ENCODE data around the gene ATP2C2.

ATP2C2 gene

DNA sequence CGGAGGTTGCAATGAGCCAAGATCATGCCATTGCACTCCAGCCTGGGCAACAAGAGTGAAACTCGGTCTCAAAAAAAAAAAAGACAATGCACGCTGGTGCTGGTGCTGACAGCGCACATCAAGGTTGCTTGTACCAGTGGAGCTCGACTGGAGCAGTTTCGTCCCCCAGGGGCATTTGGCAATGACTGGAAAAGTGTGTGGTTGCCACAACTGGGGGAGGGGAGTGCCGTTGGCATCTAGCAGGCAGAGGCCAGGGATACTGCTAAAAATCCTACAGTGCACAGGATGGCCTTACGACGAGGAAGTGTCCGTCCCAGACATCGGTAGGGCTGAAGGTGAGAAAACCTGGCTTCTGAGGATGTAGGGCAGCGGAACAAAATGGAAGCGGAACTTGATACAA, 133.7 kb downstream of the ATP2C2 start:
- H3K4me2 ChIP-seq (ENCODE audit: low read length), result no peak overlapping the region
- H2AFZ ChIP-seq (ENCODE audit: low read length), result no peak overlapping the region
- no peaks in the 10 kb centered on the region for H3K27me3 ChIP-seq (ENCODE audit: insufficient read depth, low read length)
- no peaks in the 10 kb centered on the region for H4K20me1 ChIP-seq (ENCODE audit: insufficient read depth, low read length)
- H3K9ac ChIP-seq (ENCODE audit: low read length), result no peak overlapping the region
- H3K4me1 ChIP-seq (ENCODE audit: insufficient read depth, low read length, severe bottlenecking), result peaks cover 26% of the 10 kb centered on the region
- H3K9me2 ChIP-seq (ENCODE audit: low read depth, low read length), result no peaks in the 10 kb centered on the region
- H3K27ac ChIP-seq (ENCODE audit: low read depth, low read length, poor library complexity, severe bottlenecking), result no peak overlapping the region
- H3K9me3 ChIP-seq (ENCODE audit: low read length), result no peaks in the 10 kb centered on the region
- no peak overlapping the region for H3K4me3 ChIP-seq (ENCODE audit: low read depth, low read length, poor library complexity, severe bottlenecking)
- TF ChIP-seq, protein P1, sequence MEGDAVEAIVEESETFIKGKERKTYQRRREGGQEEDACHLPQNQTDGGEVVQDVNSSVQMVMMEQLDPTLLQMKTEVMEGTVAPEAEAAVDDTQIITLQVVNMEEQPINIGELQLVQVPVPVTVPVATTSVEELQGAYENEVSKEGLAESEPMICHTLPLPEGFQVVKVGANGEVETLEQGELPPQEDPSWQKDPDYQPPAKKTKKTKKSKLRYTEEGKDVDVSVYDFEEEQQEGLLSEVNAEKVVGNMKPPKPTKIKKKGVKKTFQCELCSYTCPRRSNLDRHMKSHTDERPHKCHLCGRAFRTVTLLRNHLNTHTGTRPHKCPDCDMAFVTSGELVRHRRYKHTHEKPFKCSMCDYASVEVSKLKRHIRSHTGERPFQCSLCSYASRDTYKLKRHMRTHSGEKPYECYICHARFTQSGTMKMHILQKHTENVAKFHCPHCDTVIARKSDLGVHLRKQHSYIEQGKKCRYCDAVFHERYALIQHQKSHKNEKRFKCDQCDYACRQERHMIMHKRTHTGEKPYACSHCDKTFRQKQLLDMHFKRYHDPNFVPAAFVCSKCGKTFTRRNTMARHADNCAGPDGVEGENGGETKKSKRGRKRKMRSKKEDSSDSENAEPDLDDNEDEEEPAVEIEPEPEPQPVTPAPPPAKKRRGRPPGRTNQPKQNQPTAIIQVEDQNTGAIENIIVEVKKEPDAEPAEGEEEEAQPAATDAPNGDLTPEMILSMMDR (IDR thresholded peaks at IDR 0.05; ENCODE audit: low read length), result no peak
- no peak for TF ChIP-seq EZH2 (IDR thresholded peaks at IDR 0.05; ENCODE audit: borderline replicate concordance, low read length)
- H3K79me2 ChIP-seq (ENCODE audit: insufficient read depth, low read length), result no peaks in the 10 kb centered on the region
- 0 out of 2 replicates have a peak, but pooled peaks cover 4% of the 10 kb centered on the region for H3F3A ChIP-seq (ENCODE audit: insufficient read depth, low read length)
- no peaks in the 10 kb centered on the region for H3K36me3 ChIP-seq (ENCODE audit: insufficient read depth, low read length)

DNA sequence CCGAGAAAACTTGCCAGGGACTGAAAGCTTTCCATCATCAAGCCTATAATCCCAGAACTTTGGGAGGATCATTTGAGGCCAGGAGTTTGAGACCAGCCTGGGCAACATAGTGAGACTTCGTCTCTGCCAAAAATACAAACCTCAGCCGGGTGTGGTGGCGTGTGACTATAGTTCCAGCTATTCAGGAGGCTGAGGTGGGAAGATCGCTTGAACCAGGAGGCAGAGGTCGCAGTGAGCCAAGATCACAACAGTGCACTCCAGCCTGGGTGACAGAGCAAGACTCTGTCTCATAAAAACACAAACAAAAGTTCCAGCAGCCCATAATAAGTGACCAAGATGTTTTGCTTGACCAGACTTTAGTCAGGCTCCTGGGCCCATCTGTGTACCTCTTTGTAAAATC, 134.2 kb downstream of the ATP2C2 start:
- no peaks in the 10 kb centered on the region for H3K9me3 ChIP-seq (ENCODE audit: low read length)
- H3K36me3 ChIP-seq (ENCODE audit: insufficient read depth, low read length), result no peaks in the 10 kb centered on the region
- H3K9me2 ChIP-seq (ENCODE audit: low read depth, low read length), result no peaks in the 10 kb centered on the region
- no peaks in the 10 kb centered on the region for H4K20me1 ChIP-seq (ENCODE audit: insufficient read depth, low read length)
- peaks cover 32% of the 10 kb centered on the region for H3K4me1 ChIP-seq (ENCODE audit: insufficient read depth, low read length, severe bottlenecking)
- no peak overlapping the region for H3K4me3 ChIP-seq (ENCODE audit: low read depth, low read length, poor library complexity, severe bottlenecking)
- 0 out of 2 replicates have a peak, but pooled peaks cover 4% of the 10 kb centered on the region for H3F3A ChIP-seq (ENCODE audit: insufficient read depth, low read length)
- no peak overlapping the region for H3K9ac ChIP-seq (ENCODE audit: low read length)
- no peaks in the 10 kb centered on the region for H3K27me3 ChIP-seq (ENCODE audit: insufficient read depth, low read length)
- no peaks in the 10 kb centered on the region for H3K79me2 ChIP-seq (ENCODE audit: insufficient read depth, low read length)
- TF ChIP-seq, protein P1 (IDR thresholded peaks at IDR 0.05; ENCODE audit: low read length), result no peak
- TF ChIP-seq EZH2 (IDR thresholded peaks at IDR 0.05; ENCODE audit: borderline replicate concordance, low read length), result no peak
- H3K4me2 ChIP-seq (ENCODE audit: low read length), result no peak overlapping the region
- no peak overlapping the region for H2AFZ ChIP-seq (ENCODE audit: low read length)
- H3K27ac ChIP-seq (ENCODE audit: low read depth, low read length, poor library complexity, severe bottlenecking), result no peak overlapping the region

DNA sequence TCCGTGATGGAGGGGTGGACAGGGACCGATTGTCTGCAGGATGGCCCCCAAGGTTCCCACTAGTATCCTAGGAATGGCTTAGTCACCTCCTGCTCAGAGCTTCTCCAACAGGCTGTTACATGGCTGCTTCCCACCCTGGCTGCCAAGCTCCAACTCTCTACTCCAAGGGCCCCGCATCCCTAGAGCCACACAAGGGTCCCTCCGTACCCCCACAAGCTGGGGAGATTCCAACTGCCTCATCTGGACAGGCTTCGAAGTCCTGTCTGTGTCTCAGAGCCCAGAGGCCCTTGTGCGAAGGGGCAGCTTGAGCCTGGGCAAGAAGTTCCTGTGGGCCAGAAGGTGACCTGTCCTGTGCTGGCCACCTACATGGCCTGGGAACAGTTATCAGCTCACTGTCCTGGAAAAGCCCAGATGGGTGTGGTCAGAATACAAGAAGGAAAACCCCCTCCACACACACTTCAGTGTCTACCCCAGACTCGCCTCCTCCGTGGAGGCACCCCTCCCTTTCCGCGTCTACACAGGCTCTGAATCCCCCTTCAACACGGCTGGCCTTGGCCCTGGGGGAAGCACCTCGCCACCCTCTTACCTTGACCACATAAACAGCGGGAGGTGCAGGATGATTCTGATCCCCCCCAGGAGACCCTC, 135.5 kb downstream of the ATP2C2 start:
- no peaks in the 10 kb centered on the region for H4K20me1 ChIP-seq (ENCODE audit: insufficient read depth, low read length)
- H3K4me1 ChIP-seq (ENCODE audit: insufficient read depth, low read length, severe bottlenecking), result peaks cover 42% of the 10 kb centered on the region
- H2AFZ ChIP-seq (ENCODE audit: low read length), result no peak overlapping the region
- H3K36me3 ChIP-seq (ENCODE audit: insufficient read depth, low read length), result no peaks in the 10 kb centered on the region
- peak overlapping the region; percentile 79 for H3K4me2 ChIP-seq (ENCODE audit: low read length)
- no peak overlapping the region for H3K27ac ChIP-seq (ENCODE audit: low read depth, low read length, poor library complexity, severe bottlenecking)
- 0 out of 2 replicates have a peak, but pooled peaks cover 9% of the 10 kb centered on the region for H3F3A ChIP-seq (ENCODE audit: insufficient read depth, low read length)
- H3K9me2 ChIP-seq (ENCODE audit: low read depth, low read length), result no peaks in the 10 kb centered on the region
- no peaks in the 10 kb centered on the region for H3K27me3 ChIP-seq (ENCODE audit: insufficient read depth, low read length)
- peak overlapping the region; percentile 67 for H3K9ac ChIP-seq (ENCODE audit: low read length)
- peak overlapping the region; percentile 69 for H3K4me3 ChIP-seq (ENCODE audit: low read depth, low read length, poor library complexity, severe bottlenecking)
- TF ChIP-seq EZH2 (IDR thresholded peaks at IDR 0.05; ENCODE audit: borderline replicate concordance, low read length), result no peak
- H3K9me3 ChIP-seq (ENCODE audit: low read length), result no peaks in the 10 kb centered on the region
- no peaks in the 10 kb centered on the region for H3K79me2 ChIP-seq (ENCODE audit: insufficient read depth, low read length)

Data from OCI-LY1 (cell line).